Testis (tissue), 2 donors: Measurements from ENCODE around the gene SCT.
"Not testable (repeated sequence)": the region's sequence is repeated elsewhere in the genome, so short reads cannot be mapped to it uniquely, and the experiment has no call there.

Experiments
- POLR2A ChIP-seq: fragments of 450-650 bp; IDR thresholded peaks from one replicate; pipeline ENCODE4 v1.6.1; 2017; ENCODE audit warnings: antibody characterized with exemption, mild to moderate bottlenecking, moderate library complexity
- TF ChIP-seq, protein P1 (sequence below), 3 experiments: fragments of 450-650 bp in 2 of 3; fragments of 200-600 bp in 1 of 3; sonication (generic) in 1 of 3; IDR thresholded peaks; one replicate each; pipeline ENCODE4 v1.5.1; 2016 to 2019; ENCODE audit warnings: antibody characterized with exemption in 3 of 3, mild to moderate bottlenecking in 2 of 3, moderate library complexity in 1 of 3

DNA sequence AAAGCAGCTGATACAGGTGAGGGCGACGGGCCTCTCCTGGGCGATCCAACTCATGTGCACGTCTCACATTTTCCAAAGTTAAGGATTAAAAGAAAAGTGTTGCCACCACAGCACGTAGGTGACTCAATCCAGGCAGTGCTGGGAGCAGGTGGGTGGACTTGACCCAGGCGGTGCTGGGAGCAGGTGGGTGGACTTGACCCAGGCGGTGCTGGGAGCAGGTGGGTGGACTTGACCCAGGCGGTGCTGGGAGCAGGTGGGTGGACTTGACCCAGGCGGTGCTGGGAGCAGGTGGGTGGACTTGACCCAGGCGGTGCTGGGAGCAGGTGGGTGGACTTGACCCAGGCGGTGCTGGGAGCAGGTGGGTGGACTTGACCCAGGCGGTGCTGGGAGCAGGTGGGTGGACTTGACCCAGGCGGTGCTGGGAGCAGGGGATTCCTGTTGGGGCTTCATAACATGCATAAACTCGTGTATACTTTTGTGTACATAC is 20.7 kb upstream of the SCT start:
- TF ChIP-seq, protein P1, sequence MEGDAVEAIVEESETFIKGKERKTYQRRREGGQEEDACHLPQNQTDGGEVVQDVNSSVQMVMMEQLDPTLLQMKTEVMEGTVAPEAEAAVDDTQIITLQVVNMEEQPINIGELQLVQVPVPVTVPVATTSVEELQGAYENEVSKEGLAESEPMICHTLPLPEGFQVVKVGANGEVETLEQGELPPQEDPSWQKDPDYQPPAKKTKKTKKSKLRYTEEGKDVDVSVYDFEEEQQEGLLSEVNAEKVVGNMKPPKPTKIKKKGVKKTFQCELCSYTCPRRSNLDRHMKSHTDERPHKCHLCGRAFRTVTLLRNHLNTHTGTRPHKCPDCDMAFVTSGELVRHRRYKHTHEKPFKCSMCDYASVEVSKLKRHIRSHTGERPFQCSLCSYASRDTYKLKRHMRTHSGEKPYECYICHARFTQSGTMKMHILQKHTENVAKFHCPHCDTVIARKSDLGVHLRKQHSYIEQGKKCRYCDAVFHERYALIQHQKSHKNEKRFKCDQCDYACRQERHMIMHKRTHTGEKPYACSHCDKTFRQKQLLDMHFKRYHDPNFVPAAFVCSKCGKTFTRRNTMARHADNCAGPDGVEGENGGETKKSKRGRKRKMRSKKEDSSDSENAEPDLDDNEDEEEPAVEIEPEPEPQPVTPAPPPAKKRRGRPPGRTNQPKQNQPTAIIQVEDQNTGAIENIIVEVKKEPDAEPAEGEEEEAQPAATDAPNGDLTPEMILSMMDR (IDR thresholded peaks at IDR 0.05): not testable (repeated sequence)
- TF ChIP-seq POLR2A: not testable (repeated sequence)
